GM18502 (cell line): ENCODE measurements around the gene ATP13A4.

Experiments used
- ATAC-seq: cut with Tn5 transposase; IDR thresholded peaks from one replicate; pipeline ENCODE4 v1.9.1; 2021; ENCODE audit warnings: mild to moderate bottlenecking; ENCODE audit not compliant: unreplicated experiment, poor library complexity

ATP13A4 gene

GRCh38 chr3:193418576-193419373 lies 135.9 kb downstream of the ATP13A4 start:
- no peak for ATAC-seq

GRCh38 chr3:193416629-193417028 lies 138.1 kb downstream of the ATP13A4 start:
- ATAC-seq: no peak

GRCh38 chr3:193407688-193408087 lies 147.0 kb downstream of the ATP13A4 start:
- ATAC-seq: no peak

GRCh38 chr3:193407112-193407511 lies 147.6 kb downstream of the ATP13A4 start:
- ATAC-seq: no peak

GRCh38 chr3:193403307-193403706 lies 151.4 kb downstream of the ATP13A4 start:
- ATAC-seq: no peak

- no peak for ATAC-seq
These were observed 154.4 kb downstream of the ATP13A4 start for GRCh38 chr3:193400304-193400703.

GRCh38 chr3:193396451-193397244 lies 158.0 kb downstream of the ATP13A4 start:
- ATAC-seq: no peak

- no peak for ATAC-seq
These were observed 162.8 kb downstream of the ATP13A4 start for GRCh38 chr3:193391902-193392301.

- no peak for ATAC-seq
These were observed 165.4 kb downstream of the ATP13A4 start for GRCh38 chr3:193389335-193389734.

GRCh38 chr3:193388361-193388760 lies 166.3 kb downstream of the ATP13A4 start:
- ATAC-seq: no peak

- ATAC-seq: no peak
These were observed 167.1 kb downstream of the ATP13A4 start for GRCh38 chr3:193387596-193387995.

GRCh38 chr3:193378706-193379105 lies 176.0 kb downstream of the ATP13A4 start, which contains the start of gene ATP13A5:
Gene ATP13A5 (minus strand): TSS chr3:193378753. CDS start chr3:193378725, 28 bp downstream.
- ATAC-seq: no peak

- no peak for ATAC-seq
These were observed 177.1 kb downstream of the ATP13A4 start for GRCh38 chr3:193377591-193377990.

GRCh38 chr3:193375614-193376013 lies 179.1 kb downstream of the ATP13A4 start:
- ATAC-seq: no peak

- ATAC-seq: peak; percentile 65
These were observed 181.9 kb downstream of the ATP13A4 start for GRCh38 chr3:193372783-193373182.

- no peak for ATAC-seq
These were observed 186.8 kb downstream of the ATP13A4 start for GRCh38 chr3:193367868-193368267.

- ATAC-seq: no peak
These were observed 197.4 kb downstream of the ATP13A4 start for GRCh38 chr3:193357291-193357690.

GRCh38 chr3:193354423-193354822 lies 200.3 kb downstream of the ATP13A4 start:
- no peak for ATAC-seq
